ENCODE results near the gene MRPL44.

Gene MRPL44

DNA sequence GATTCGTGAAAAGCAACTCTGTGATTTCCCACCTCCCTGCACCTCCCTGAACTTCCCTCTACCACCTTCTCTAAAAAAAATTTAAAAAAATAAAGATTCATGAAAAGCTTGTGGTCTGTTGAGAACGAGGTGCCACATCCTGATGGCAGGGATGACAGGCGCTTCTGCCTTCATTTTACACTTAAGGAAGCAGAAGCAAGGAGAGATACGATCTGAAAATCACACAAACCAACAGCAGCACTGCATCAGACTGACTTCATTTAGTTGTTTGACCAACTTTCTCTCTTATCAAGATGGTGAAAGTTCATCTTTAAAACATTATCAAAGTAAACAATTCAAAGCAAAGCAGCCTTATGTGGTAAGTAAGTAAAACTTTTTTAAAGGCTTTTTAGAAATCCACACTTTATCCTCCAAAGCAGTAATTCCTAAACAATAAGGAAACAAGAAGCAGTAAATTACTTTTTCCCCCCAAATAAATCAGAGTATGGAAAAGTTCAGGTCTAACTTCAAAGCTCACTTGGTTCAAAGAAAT is 27.6 kb upstream of the MRPL44 start:
- TF ChIP-seq, protein P1, sequence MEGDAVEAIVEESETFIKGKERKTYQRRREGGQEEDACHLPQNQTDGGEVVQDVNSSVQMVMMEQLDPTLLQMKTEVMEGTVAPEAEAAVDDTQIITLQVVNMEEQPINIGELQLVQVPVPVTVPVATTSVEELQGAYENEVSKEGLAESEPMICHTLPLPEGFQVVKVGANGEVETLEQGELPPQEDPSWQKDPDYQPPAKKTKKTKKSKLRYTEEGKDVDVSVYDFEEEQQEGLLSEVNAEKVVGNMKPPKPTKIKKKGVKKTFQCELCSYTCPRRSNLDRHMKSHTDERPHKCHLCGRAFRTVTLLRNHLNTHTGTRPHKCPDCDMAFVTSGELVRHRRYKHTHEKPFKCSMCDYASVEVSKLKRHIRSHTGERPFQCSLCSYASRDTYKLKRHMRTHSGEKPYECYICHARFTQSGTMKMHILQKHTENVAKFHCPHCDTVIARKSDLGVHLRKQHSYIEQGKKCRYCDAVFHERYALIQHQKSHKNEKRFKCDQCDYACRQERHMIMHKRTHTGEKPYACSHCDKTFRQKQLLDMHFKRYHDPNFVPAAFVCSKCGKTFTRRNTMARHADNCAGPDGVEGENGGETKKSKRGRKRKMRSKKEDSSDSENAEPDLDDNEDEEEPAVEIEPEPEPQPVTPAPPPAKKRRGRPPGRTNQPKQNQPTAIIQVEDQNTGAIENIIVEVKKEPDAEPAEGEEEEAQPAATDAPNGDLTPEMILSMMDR (IDR thresholded peaks at IDR 0.05; ENCODE audit: low read depth, low read length, missing control alignments): no peak
- H3K4me3 ChIP-seq (ENCODE audit: low read depth, low read length): no peak overlapping the region
- no peak for DNase-seq (ENCODE audit: low read depth)

- H3K4me3 ChIP-seq (ENCODE audit: low read depth, low read length): no peak overlapping the region
- TF ChIP-seq, protein P1 (IDR thresholded peaks at IDR 0.05; ENCODE audit: low read depth, low read length, missing control alignments): no peak
- DNase-seq (ENCODE audit: low read depth): no peak
Observed at GRCh38 chr2:223930103-223930976, 26.9 kb upstream of the MRPL44 start.

DNA sequence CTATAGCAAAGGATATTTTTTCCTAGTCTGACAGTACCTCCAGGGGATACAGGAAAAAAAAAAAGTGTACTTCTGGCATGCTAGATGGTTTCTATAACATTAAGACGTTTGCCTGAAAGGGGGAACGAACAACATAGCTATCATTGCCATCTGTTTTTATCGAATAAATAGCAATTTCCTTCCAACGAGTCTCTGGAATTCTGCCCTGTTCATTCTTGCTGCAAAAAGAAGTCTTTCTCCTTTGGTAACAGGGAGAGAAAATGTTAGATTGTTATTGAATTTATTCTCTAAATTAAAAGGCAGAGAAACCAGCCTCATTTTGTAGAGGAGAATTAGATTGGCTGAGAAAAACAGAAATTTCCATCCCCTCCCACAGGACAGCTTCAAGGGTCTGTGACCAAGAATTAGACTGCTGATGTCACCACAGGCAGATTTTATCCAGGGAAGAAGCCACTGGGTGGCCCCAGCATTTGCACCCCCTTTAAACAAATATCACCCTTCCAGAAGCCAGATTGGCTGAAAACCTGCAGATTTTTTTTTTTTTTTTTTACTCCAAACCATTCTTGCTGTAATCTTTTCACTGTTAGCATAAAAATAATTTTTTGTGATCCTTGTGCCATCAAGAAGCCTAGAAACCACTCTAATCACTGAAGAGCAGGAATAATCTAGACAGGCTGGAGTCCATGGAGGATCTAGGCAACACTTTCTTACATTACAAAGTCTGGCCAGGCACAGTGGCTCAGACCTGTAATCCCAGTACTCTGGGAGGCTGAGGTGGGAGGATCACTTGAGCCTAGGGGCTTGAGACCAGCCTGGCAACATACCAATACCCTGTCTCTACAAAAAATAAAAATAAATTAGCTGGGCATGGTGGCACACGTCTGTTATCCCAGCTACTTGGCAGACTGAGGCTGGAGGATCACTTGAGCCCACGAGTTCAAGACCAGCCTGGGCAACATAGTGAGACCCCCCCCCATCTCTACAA is 24.2 kb upstream of the MRPL44 start:
- no peak for DNase-seq (ENCODE audit: low read depth)
- TF ChIP-seq, protein P1 (IDR thresholded peaks at IDR 0.05; ENCODE audit: low read depth, low read length, missing control alignments): no peak
- H3K4me3 ChIP-seq (ENCODE audit: low read depth, low read length): no peak overlapping the region

DNA sequence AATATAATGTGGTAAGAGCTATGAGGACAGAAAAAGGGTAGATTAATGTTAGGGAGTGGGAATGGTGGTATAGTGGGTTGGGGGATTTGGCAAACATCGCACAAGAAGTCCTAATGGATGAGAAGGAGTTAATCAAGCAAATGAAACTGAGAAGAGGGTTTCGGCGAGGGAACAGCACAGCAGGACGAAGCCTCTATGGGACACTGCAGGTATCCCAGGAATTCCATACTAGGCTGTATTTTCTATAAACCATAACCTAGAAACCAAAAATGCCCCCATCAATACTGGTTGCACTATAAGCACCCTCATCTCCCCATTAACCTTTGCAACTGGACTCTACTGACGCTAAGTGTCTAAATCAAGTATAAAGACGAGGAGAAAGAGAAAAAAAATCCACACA is 22.4 kb upstream of the MRPL44 start:
- no peak for DNase-seq (ENCODE audit: low read depth)

DNA sequence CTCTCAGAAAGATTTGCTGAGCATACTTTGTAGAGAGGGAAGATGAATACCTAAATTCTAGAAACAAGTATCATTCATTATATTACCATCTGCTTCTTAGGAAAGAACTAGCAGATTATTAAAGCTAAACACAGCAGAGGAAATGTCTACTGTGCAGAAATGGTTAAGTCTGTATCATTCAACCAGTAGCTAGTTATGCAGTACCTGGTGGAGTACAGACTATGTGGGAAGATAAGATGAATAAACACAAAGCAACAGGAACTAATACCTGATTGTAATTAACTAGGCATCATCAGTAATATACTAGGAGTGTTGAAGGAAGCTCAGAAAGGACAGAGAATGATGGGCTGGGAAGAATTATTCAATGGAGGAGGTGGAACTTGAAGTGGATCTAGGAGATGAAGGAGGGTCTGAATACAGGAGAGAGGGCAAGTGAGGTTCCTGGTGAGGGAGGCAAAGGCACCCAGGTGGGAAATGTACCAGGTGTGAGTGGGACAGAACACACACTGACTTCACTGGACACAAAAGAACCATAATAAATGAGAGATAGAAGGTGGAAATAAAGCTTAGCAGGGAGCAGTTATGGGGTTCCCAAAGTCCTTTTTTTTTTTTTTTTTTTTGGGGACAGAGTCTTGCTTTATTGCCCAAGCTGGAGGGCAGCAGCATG is 21.7 kb upstream of the MRPL44 start:
- no peak for DNase-seq (ENCODE audit: low read depth)
- H3K4me3 ChIP-seq (ENCODE audit: low read depth, low read length): no peak overlapping the region
- TF ChIP-seq, protein P1 (IDR thresholded peaks at IDR 0.05; ENCODE audit: low read depth, low read length, missing control alignments): no peak

More for the DNA sequence above, 22.4 kb upstream of the MRPL44 start:
- H3K4me3 ChIP-seq (ENCODE audit: low read depth, low read length): no peak overlapping the region
- TF ChIP-seq, protein P1 (IDR thresholded peaks at IDR 0.05; ENCODE audit: low read depth, low read length, missing control alignments): no peak

DNA sequence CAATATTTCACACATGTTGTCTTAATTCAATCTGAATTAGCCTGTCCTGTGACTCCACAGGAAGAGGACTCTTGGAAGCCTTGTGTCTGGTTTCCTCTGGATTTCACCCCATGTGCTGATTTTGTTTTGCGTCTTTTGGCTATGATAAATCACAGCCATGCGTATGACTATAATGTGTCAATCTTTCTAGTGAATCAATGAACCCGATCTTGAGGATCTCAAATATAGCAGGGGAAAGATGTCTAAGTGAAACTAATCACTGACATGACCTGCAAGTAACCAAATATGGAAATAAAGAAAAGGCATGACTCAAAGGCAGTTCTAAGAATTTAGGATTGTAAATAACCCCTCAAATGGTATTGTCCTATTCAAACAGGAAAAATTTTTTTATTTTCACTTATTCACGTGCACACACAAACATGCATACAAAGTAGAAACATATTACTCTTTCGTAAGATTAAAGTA is 20.4 kb upstream of the MRPL44 start:
- TF ChIP-seq, protein P1 (IDR thresholded peaks at IDR 0.05; ENCODE audit: low read depth, low read length, missing control alignments): no peak
- no peak for DNase-seq (ENCODE audit: low read depth)
- no peak overlapping the region for H3K4me3 ChIP-seq (ENCODE audit: low read depth, low read length)
